Right atrium auricular region (tissue), 2 donors: ENCODE data around the gene EIF5A2. TPM values are rescaled to one million over a fixed set of nuclear protein-coding genes. Genes with fewer than 3 reads are reported as not detected.

Experiments used
- DNase-seq: peaks from one replicate; pipeline ENCODE4 v3.0.0-alpha.2; 2019; ENCODE audit warnings: low spot score
- H3K27ac ChIP-seq, 2 donors: fragments of 200-600 bp; sonication (generic); 1 replicate in 1 of 2; 2 replicates in 1 of 2; pipeline ENCODE4 v1.5.1; 2016 to 2019
- H3K27me3 ChIP-seq, 2 donors: fragments of 200-600 bp; sonication (generic); one replicate each; pipeline versions ENCODE4 v1.5.1 to v1.6.0; 2017 to 2019
- H3K36me3 ChIP-seq: fragments of 200-600 bp; sonication (generic); one replicate; pipeline ENCODE4 v1.5.1; 2016
- H3K4me1 ChIP-seq, 2 donors: fragments of 200-600 bp; sonication (generic); one replicate each; pipeline versions ENCODE4 v1.5.1 to v1.6.0; 2017 to 2019
- H3K4me3 ChIP-seq, 2 donors: fragments of 200-600 bp; sonication (generic); 1 replicate in 1 of 2; 2 replicates in 1 of 2; pipeline ENCODE4 v1.5.1; 2017 to 2019; ENCODE audit warnings: mild to moderate bottlenecking in 1 of 2, moderate library complexity in 1 of 2
- H3K9me3 ChIP-seq, 2 donors: fragments of 200-600 bp; sonication (generic); one replicate each; pipeline ENCODE4 v1.5.1; 2019
- CTCF ChIP-seq, 2 donors: fragments of 200-600 bp; sonication (generic); IDR thresholded peaks; one replicate each; pipeline ENCODE4 v1.5.1; 2019; ENCODE audit warnings: antibody characterized with exemption in 2 of 2
- total RNA-seq, 2 donors: library from RNA; depleted of rRNA; stranded (reverse); fragments of >200 nt; gene quantifications; one replicate each; pipeline ENCODE4 v1.1.0, GENCODE V29; 2016

Gene EIF5A2
- total RNA-seq, 2 donors from 2014 or later = 4.2 to 5.0 TPM

- no peak for DNase-seq
- no peaks in the 10 kb centered on the region for H3K36me3 ChIP-seq
- no peak overlapping the region for H3K27ac ChIP-seq
- no peaks in the 10 kb centered on the region for H3K4me1 ChIP-seq
- H3K27me3 ChIP-seq = no peaks in the 10 kb centered on the region
- peaks cover 0 to 11% of the 10 kb centered on the region in 2 donors for H3K9me3 ChIP-seq
- no peak overlapping the region for H3K4me3 ChIP-seq
- TF ChIP-seq CTCF (IDR thresholded peaks at IDR 0.05) = no peak
Observed at GRCh38 chr3:170914212-170914611, 5.8 kb upstream of the EIF5A2 start.

DNA sequence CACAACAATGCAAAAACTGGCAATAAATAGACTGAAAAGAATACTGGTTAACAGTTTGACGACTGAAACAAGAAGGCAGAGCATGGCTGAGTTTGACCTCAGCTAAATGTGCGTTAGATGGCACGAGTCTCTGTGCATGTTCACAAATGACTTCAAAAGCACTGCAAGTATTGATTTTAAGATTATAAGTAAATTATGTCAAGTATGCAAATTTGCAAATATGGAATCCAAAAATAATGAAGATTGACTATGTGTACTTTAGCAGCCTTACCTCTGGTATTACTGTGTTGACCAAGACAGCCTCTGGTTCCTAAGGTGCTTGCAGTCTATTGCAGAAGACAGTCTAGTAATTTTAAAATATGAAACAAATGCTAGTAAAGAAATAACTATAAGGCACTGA lies 2.6 kb upstream of the EIF5A2 start:
- H3K9me3 ChIP-seq = peaks cover 0 to 11% of the 10 kb centered on the region in 2 donors
- no peaks in the 10 kb centered on the region for H3K36me3 ChIP-seq
- H3K4me3 ChIP-seq = no peak overlapping the region
- no peak for DNase-seq
- peaks cover 0 to 19% of the 10 kb centered on the region in 2 donors for H3K4me1 ChIP-seq
- no peaks in the 10 kb centered on the region for H3K27me3 ChIP-seq
- TF ChIP-seq CTCF (IDR thresholded peaks at IDR 0.05) = no peak
- H3K27ac ChIP-seq = no peak overlapping the region

DNA sequence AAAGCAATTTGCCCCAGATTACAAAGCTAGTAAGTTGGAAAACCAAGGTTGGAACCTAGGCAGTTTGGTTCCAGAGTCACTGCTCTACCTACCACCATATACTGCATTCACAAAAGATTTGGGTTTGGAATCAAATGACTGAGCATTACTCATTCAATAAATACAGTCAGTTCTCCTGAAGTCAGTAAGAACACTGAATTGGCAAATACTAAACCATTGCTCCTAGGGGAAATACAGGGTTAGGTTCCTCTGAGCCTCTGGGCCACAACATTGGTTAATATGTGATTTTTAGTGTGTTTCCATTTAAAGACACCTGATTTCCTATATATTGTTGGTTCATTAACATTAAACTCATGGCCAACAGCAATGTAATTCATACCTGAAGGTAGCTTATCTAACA lies 2.1 kb upstream of the EIF5A2 start:
- no peak for DNase-seq
- H3K27me3 ChIP-seq = no peaks in the 10 kb centered on the region
- H3K4me3 ChIP-seq = no peak overlapping the region
- H3K36me3 ChIP-seq = no peaks in the 10 kb centered on the region
- peaks cover 0 to 11% of the 10 kb centered on the region in 2 donors for H3K9me3 ChIP-seq
- TF ChIP-seq CTCF (IDR thresholded peaks at IDR 0.05) = no peak
- H3K27ac ChIP-seq = no peak overlapping the region
- peaks cover 0 to 19% of the 10 kb centered on the region in 2 donors for H3K4me1 ChIP-seq

- Histone ChIP-seq H3K27me3 (no peaks in the 10 kb centered on the region), H3K36me3 (no peaks in the 10 kb centered on the region), H3K4me3 (peak overlapping the region in 1 of 2 donors; percentile 85), H3K4me1 (peaks cover 0 to 19% of the 10 kb centered on the region in 2 donors), H3K9me3 (peaks cover 0 to 11% of the 10 kb centered on the region in 2 donors), H3K27ac (peak overlapping the region in 1 of 2 donors; percentile 80)
- no peak for TF ChIP-seq CTCF (IDR thresholded peaks at IDR 0.05)
- DNase-seq = no peak
Observed at GRCh38 chr3:170909129-170909903, 879 bp upstream of the EIF5A2 start.

- no peak for TF ChIP-seq CTCF (IDR thresholded peaks at IDR 0.05)
- peak overlapping the region; percentile 66 to 80 for H3K27ac ChIP-seq
- H3K9me3 ChIP-seq = peaks cover 0 to 11% of the 10 kb centered on the region in 2 donors
- no peaks in the 10 kb centered on the region for H3K27me3 ChIP-seq
- H3K4me3 ChIP-seq = peak overlapping the region; percentile 75 to 85
- peaks cover 0 to 19% of the 10 kb centered on the region in 2 donors for H3K4me1 ChIP-seq
- no peak for DNase-seq
- no peaks in the 10 kb centered on the region for H3K36me3 ChIP-seq
Observed at GRCh38 chr3:170907637-170908234, 701 bp downstream of the EIF5A2 start.
